Fibroblast of the conjunctiva (primary cell): ENCODE results near the gene GSTM1.
"Not testable (repeated sequence)": the region's sequence is repeated elsewhere in the genome, so short reads cannot be mapped to it uniquely, and the experiment has no call there.

Experiments
- DNase-seq: peaks from one replicate; pipeline ENCODE4 v3.0.0-alpha.2; 2010; ENCODE audit warnings: low read depth

The GSTM1 gene

DNA sequence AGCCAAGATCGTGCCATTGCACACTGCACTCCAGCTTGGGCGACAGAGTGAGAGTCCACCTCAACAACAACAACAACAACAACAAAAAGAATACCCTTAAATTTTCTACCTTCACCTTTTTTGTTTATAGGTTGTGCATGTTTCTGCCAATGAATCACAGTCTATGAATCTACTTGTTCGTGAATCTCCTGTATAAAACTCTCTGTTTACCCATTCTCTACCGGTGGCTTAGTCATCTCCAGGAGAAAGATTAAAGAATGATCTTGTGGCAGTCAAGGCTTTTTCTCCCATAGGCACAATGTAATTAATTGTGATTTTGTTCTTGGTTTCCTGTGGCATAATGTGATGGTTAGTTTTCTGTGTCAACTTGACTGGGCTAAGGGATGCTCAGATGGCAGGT is 10.2 kb downstream of the GSTM1 start:
- not testable (repeated sequence) for DNase-seq

DNA sequence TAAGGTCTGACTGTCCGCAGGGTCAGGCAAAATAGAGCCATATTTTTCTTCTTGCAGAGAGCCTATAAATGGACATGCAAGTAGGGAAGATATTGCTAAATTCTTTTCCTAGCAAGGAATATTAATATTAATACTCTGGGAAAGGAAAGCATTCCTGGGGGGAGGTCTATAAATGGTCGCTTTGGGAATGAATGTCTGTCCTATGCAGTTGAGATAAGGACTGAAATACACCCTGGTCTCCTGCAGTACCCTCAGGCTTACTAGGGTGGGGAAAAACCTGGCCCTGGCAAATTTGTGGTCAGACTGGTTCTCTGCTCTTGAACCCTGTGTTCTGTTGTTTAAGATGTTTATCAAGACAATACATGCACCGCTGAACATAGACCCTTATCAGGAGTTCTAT is 15.3 kb downstream of the GSTM1 start:
- DNase-seq, result not testable (repeated sequence)

DNA sequence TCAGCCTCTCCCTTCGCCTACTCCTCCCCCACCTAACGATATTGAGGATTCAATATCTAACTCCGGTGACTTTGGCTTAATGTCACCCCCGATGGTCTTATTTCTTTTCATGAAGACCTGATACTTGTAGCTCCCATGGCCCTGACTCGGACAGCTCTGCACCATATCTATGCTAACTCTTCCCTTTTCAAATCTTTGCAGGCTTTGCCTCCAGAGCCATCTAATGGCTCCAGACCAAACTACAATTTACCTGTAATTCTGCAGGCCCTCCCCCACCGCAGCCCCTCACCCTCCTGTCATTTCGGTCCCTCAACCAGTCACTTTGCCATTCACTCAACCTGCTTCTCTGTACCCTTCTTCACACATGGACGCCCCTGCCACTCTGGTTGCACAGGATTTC is 16.6 kb downstream of the GSTM1 start:
- no peak for DNase-seq

DNA sequence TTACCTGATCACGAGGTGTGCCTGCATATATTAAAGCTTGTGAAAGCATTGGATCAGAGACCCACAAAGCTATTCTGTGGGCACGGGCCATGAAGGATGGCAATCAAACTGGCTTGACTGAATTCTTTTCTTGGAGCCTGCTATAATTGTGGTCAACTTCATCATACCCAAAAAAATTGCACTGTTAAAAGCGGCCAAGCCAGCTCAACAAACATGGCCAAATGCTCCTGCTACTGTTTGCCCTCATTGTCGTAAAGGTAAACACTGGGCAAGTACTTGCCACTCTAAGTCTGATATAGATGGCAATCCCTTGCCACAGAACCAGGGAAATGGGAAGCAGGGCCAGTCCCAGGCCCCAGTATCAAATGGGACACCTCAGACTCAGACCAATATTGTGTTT is 17.8 kb downstream of the GSTM1 start:
- DNase-seq, result no peak

DNA sequence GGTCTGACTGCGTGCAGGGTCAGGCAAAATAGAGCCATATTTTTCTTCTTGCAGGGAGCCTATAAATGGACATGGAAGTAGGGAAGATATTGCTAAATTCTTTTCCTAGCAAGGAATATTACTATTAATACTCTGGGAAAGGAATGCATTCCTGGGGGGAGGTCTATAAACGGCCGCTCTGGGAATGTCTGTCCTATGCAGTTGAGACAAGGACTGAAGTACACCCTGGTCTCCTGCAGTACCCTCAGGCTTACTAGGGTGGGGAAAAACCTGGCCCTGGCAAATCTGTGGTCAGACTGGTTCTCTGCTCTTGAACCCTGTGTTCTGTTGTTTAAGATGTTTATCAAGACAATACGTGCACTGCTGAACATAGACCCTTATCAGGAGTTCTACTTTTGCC is 21.3 kb downstream of the GSTM1 start:
- not testable (repeated sequence) for DNase-seq

DNA sequence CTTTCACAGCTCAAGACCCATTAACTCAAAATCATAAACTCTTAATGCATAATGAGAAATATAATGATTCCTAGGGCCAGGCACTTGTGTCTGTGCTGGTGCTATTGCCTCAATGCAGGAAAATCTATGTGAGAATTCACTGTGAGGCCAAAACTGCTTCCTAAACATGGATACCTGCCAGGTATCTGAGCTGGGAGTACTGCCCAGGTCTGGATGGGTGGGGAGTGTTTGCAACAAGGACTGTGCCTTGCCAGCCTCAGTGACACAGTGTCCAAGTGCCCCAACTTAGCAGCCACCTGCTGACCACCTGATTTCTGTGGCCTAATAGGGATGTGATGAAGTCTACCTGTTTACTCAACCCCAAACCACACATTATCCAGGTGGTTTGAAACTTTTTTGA is 22.2 kb downstream of the GSTM1 start:
- not testable (repeated sequence) for DNase-seq

DNA sequence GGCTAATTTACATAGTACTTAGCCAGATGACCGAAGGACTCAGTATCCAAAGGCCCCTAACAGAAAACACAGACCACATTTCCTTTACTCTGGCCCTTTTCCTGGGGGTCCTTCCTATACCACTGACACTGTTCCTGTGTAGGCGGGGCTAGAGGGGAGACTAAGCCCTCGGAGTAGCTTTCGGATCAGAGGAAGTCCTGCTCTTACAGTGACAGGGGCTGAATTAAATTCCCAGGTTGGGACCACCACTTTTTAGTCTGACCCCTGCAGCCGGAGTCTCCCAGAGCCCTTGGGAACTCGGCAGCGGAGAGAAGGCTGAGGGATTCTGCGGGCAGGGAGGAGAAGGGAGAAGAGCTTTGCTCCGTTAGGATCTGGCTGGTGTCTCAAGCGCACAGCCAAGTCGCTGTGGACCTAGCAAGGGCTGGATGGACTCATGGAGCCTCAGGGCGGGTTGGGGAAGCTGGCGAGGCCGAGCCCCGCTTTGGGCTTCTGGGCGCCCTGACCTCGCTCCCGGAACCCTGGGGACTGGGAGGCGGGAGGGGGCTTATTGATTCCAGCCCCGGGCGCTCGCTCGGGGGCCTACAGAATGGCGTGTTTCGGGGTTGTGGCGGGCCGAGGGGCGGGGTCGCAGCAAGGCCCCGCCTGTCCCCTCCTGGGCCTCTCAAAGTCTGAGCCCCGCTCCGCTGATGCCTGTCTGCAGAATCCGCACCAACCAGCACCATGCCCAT is 24.1 kb downstream of the GSTM1 start, which contains the start of gene GSTM5:
GSTM5 (plus strand) TSS at position 659 of the 728 bp plus-strand sequence; CDS start at position 721, 62 bp downstream.
- not testable (repeated sequence) for DNase-seq

DNA sequence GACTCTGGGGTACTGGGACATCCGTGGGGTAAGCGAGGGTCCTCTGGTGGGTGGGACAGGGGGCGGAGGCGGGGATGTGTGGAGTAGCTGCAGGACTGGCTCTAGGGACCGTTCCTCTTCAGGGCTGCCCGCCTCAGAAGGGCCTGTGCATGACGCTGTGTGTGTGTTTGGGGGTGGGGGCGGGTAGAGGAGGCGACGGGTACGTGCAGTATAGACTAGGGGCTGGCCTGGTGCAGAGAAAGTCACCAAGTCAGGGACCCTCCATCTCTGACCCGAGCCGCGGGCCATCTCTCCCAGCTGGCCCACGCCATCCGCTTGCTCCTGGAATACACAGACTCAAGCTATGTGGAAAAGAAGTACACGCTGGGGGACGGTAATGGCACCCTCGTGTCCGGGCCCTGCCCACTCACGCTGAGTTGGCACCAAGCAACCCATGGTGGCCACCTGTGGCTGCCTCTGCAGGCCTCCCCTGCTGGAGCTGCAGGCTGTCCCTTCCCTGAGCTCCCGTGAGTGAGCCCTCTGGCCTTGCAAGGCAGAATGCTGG is 24.8 kb downstream of the GSTM1 start:
- DNase-seq, result no peak

DNA sequence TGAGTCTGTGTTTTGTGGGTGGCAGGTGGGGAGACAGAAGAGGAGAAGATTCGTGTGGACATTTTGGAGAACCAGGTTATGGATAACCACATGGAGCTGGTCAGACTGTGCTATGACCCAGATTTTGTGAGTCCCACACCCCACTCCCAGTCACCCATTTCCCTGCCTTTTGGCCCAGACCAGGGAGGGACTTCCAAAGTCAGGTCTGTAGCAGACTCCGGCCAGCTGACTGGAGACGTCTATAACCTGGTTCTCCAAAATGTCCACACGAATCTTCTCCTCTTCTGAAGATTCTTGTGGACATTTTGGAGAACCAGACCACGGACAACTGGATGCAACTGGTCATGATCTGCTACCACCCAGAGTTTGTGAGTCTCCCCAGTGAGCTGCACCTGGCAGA is 26.0 kb downstream of the GSTM1 start:
- DNase-seq, result no peak

DNA sequence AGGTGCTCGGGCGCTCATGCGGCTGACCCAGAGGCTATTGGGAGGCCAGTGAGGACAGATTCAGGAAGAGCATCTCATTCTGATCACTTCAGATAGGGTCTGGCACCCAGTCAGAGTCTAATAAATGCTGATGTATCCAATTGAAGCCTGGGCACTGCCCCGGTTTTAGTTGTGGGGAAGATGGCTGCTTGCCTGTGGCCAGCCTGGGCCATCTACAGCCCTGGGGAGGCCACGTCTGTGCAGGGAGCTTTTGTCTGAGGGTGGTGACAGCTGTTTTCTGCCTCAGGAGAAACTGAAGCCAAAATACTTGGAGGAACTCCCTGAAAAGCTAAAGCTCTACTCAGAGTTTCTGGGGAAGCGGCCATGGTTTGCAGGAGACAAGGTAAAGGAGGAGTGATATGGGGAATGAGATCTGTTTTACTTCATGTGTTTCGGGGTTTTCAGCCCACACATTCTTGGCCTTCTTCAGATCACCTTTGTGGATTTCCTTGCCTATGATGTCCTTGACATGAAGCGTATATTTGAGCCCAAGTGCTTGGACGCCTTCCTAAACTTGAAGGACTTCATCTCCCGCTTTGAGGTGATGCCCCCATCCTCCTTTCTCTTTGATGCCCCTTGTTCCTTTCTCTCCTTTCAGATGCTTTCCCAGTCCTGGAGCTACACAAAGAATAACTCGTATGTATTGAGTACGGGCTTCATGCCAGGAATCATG is 27.2 kb downstream of the GSTM1 start:
- DNase-seq, result no peak

DNA sequence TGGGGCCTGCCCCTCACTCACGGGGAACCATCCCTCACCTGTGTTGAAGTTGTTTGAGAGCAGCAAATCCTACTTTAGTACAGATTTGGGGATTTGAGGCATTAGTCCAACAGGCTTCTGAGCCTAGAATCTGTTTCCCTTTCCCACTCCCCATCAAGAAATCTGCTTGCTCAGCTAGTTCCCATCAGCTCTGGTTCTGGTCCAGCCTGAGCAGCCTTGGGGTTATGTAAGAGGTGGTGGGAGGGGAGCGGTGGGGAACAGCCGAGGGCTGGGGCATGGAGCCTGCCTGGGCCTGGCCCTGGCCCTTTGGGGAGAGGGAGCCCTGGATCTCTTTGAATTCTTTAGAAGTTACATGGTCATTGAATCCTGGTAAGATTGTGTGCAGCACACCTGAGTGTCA is 28.5 kb downstream of the GSTM1 start:
- DNase-seq, result no peak

DNA sequence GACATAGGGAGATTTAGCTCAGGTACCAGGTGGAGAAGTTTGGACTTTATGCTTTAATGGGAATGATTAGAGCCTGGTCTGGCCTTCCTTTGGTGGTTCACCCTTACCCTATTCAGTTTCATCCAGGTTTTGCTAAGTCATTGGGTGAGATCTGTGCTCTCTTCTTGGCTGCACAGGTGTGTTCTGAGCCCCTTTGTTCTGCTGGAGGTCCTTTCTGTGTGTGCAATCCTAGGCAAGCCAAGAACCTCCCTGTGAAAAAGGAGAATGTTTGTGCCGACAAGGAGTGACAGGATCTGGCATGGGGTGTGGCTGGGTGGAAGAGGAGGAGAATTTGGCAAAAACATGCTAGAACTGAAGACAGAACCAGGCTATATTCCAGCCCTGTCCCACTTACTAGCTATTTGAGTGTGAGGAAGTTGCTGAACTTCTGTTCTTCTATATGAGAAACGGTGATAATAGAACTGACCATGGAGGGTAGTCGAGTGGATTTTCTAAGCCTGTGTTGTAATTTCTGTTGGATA is 29.0 kb downstream of the GSTM1 start:
- no peak for DNase-seq

DNA sequence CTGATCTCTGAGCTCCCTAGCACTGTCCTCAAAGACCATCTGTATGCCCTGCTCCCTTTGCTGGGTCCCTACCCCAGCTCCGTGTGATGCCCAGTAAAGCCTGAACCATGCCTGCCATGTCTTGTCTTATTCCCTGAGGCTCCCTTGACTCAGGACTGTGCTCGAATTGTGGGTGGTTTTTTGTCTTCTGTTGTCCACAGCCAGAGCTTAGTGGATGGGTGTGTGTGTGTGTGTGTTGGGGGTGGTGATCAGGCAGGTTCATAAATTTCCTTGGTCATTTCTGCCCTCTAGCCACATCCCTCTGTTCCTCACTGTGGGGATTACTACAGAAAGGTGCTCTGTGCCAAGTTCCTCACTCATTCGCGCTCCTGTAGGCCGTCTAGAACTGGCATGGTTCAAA is 30.1 kb downstream of the GSTM1 start:
- DNase-seq, result no peak

DNA sequence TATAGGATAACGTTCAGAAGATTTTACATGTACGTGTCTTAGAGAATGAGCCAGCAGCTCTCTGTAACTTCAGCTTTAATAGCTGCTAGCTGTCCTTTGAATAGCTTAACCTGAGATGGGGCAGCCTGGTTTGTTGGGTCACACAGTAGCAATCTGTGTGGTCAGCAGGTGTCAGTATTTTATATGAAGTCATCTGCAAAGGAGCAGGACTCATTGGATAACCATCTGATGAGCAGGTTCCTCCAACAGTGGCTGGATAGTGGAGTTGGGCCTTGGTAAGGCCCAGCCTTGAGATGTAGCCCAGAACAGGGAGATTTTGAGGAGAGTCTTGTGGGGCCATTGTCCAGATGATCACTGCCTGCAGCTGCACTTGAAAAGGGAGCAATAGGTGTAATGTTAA is 30.9 kb downstream of the GSTM1 start:
- DNase-seq, result no peak

DNA sequence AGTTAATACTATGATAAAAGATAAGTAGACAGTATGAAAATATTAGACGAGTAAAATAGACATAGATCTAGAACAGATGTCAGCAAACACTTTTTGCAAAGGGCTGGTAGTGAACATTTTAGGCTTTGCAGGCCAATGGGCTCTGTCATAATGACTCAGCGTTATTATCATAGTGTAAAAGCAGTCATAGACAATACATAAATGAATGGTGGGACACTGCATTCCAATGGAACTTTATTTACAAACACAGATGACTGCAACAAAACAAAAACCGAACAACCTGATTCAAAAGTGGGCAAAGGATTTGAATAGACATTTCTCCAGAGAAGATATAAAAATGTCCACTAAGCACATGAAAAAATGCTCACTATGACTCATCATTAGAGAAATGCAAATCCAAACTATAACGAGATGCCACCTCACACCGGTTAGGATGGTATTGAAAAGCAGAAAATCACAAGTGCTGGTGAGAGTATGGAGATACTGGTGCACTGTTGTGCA is 31.8 kb downstream of the GSTM1 start:
- peak; percentile 24 for DNase-seq

DNA sequence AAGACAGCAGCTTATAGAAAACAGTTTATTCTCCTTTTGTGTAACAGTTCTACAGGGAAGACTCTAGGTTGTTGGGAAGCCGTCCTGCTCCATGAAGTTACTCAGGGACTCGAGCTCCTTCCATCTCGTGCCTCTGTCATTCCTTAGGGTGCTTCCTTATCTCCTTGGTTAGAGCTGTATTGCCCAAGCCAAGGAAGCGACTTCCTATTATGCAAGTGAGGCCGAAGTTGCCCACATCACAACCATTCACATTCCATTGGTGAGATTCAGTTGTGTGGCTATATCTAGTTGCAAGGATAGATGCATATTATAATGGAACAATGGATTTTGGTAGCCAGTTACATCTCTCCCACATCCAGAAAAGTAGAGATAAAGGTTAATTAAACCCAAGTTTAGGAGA is 33.4 kb downstream of the GSTM1 start:
- no peak for DNase-seq

DNA sequence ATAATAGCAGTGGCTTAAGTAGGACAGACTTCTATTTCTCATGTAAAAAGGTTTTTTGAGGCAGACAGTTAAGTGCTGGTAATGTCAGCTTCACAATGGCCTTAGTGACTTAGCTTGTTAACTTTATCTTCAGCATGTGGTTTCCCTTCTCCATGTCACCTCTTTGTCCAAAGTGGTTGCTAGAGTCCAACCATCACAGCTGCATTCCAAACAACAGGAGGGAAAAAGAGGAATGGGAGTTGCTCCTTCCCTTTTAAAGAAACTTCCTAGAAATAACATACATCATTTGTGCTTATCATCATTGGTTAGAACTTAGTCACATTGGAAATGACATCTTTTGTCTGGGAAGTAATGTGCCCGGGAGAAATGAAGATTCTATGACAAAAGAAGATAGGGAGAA is 34.4 kb downstream of the GSTM1 start:
- no peak for DNase-seq

DNA sequence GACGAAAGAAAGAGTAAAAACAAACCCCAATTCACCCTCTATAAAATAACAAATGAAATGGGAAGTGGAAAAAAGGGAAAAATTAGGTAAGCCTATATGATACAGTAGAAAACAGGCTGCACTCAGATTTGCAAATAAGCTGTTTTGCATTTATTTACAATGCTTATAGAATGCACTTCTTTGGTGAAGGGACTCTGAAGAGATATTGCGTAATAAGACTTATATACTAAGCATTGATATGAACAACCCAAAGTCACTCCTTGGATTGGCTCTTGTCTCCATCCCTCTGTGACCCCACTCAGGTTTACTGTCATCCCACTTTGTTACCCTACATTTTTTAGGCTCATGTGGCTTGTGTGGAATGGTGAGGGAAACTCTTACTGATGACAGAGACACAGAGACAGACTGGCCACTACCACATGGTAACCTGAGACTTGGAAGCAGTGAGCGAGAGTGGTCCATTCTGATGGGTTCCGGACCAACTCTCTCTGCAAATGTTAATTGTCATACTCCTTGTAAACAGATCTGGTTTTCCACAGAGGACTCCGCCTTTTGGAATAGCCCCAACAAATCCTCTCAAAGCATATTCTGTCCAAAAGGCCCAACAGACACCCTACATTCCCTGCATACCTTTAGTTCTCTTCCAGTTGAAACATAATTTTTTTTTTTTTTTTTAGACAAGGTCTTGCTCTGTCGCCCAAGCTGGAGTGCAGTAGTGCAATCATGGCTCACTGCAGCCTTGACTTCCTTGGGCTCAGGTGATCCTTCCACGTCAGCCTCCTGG is 35.5 kb downstream of the GSTM1 start:
- DNase-seq, result no peak

DNA sequence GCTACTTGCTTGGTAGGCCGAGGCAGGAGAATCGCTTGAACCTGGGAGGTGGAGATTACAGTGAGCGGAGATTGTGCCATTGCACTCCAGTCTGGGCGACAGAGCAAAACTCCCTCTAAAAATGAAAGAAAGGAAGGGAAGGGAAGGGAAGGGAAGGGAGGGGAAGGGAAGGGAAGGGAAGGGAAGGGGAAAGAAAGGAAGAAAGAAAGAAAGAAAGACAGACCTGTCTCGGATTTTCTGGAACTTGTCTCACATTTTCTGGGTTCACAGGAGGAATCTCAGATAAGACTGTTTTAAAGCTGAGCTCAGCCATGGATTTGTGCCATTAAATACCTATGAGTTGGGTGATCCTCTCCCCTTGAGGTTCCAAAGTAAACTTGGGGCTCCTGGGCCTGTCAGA is 37.3 kb downstream of the GSTM1 start:
- DNase-seq, result no peak

DNA sequence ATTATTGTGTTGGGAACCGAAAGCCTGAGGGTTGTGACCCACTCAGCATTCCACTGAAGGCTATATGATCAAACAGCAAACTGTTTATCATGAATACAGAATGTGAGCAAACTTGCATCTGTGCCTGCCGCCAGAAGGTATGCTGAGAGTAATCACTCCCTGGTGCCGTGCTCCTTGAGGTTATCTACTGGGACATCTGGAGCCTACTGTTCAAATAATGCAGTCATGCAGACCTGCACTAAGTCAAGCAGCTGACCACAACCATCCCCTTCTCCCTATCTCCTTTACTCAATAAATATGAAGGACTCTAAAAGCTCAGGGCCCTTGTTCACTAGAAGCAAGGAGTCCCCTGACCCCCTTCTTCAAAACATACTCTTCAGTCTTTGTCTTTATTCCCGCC is 37.9 kb downstream of the GSTM1 start:
- DNase-seq, result no peak

DNA sequence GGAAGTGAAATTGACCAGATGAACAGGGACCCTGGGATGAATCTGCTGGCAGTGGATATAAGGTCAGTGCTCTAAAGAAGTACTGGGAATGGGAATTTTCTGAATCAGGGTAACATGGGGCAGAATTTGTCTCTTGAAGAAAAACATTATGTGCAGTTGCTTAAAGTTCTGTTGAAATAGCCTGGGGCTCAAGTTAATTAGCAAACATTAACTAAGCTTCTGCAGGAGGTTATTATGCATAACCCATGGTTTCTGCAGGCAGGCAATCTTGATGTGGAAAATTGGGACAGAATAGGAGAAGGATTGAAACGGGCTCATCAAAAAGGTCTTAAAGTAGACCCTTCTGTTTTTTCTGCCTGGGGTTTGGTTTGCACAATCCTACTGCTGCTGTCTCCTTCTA is 38.4 kb downstream of the GSTM1 start:
- no peak for DNase-seq

DNA sequence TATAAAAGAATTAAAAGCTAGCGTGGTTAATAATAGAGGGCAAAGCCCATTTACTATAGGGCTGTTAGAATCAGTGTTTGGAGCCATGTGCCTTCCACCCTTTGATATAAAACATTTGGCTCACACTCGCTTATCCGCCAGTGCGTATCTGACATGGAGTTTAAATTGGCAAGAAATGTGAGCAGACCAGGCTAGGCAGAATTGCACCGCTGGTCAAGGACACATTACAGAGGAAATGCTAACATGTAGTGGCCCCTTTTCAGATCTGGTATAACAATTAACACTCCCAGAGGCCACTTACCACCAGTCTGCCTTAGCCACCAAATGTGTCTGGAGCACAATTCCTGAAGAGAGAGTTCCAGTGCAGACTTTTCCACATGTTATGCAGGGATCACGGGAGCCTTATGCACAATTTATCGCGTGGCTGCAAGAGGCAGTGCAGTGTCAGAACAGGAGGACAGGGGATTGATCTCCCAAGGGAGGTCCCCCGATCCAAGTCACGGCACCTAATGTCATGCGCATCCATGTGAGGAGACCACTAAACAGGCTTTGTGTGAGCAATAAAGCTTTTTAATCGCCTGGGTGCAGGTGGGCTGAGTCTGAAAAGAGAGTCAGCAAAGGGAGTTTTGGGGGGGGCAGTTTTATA is 39.2 kb downstream of the GSTM1 start:
- DNase-seq, result no peak
